Measurements from ENCODE around the gene DNAJC4. TPM values are rescaled to one million over a fixed set of nuclear protein-coding genes. Genes with fewer than 3 reads are reported as not detected.

Gene DNAJC4
- total RNA-seq, 1 experiment from 2014 or later, result 24.2 TPM

- Histone ChIP-seq H2BK20ac (ENCODE audit: low read depth, low read length, poor library complexity, severe bottlenecking) (no peak overlapping the region), H3K27ac (ENCODE audit: insufficient read length, low read depth, low read length) (no peak overlapping the region), H4K20me1 (ENCODE audit: control insufficient read depth, insufficient read depth, insufficient read length) (no peaks in the 10 kb centered on the region), H2AK5ac (ENCODE audit: insufficient read length, low read length) (no peak overlapping the region), H3K9me3 (ENCODE audit: control insufficient read depth, low read depth, low read length) (no peaks in the 10 kb centered on the region), H3K56ac (ENCODE audit: insufficient read length, low read depth, low read length) (no peak overlapping the region), H2BK120ac (ENCODE audit: low read depth, low read length, poor library complexity, severe bottlenecking) (no peak overlapping the region), H4K91ac (ENCODE audit: insufficient read length, low read depth, low read length) (no peak overlapping the region), H3K27me3 (ENCODE audit: insufficient read depth, low read length) (no peaks in the 10 kb centered on the region), H3T11ph (ENCODE audit: low read length) (no peak overlapping the region), H3K79me1 (ENCODE audit: insufficient read depth, low read depth, low read length, poor library complexity, severe bottlenecking) (peaks cover 3% of the 10 kb centered on the region), H3K4ac (ENCODE audit: low read depth, low read length) (no peak overlapping the region), H2BK12ac (ENCODE audit: insufficient read length, low read depth, low read length) (no peak overlapping the region), H2BK15ac (ENCODE audit: low read depth, low read length) (no peak overlapping the region), H4K8ac (replicated peaks; ENCODE audit: insufficient read length, low read depth, low read length) (no peak overlapping the region), H3K14ac (ENCODE audit: insufficient read depth, low read length) (no peak overlapping the region), H3K23me2 (ENCODE audit: insufficient read length, low read depth, low read length, poor library complexity, severe bottlenecking) (peaks cover 16% of the 10 kb centered on the region), H3K4me1 (ENCODE audit: insufficient read depth, low read length) (peaks cover 4% of the 10 kb centered on the region; the same call in 1 of the 2 replicates), H4K5ac (ENCODE audit: insufficient read length, low read depth, low read length) (no peak overlapping the region), H3K18ac (ENCODE audit: insufficient read length, low read depth, low read length) (no peak overlapping the region), H3K4me2 (ENCODE audit: insufficient read depth, insufficient read length, low read length) (no peak overlapping the region), H2AFZ (ENCODE audit: low read length) (no peak overlapping the region), H3K9ac (ENCODE audit: extremely low read depth, insufficient read length, low read length) (no peak overlapping the region), H3K23ac (ENCODE audit: insufficient read length, low read depth, low read length) (no peak overlapping the region), H3K79me2 (ENCODE audit: insufficient read depth, low read length) (no peaks in the 10 kb centered on the region; the same call in 1 of the 2 replicates), H2BK5ac (ENCODE audit: insufficient read length, low read length) (no peak overlapping the region)
- 0 out of 5 replicates have a peak overlapping the region, but pooled peaks of 1 of the 2 experiments have one; percentile 98 for H3K4me3 Mint-ChIP-seq
- no peak for TF ChIP-seq CTCF (conservative IDR thresholded peaks at IDR 0.05)
- H3K27ac Mint-ChIP-seq, result no peak overlapping the region
- no CpG with 5 or more reads among the region's 7 CpGs for WGBS (ENCODE audit: extremely low coverage, insufficient read length, low lambda C conversion rate)
- DNase-seq, result no peak
- H3K27me3 Mint-ChIP-seq (ENCODE audit: low read depth), result no peaks in the 10 kb centered on the region
- H3K9me3 Mint-ChIP-seq, result no peaks in the 10 kb centered on the region
- H3K36me3 Mint-ChIP-seq (ENCODE audit: insufficient read depth in 1 of 3, low read depth in 3 of 3), result peaks cover 28 to 51% (median 43%) of the 10 kb centered on the region in 3 experiments; a peak in 6 of 7 replicates
- peaks cover 18 to 27% of the 10 kb centered on the region in 2 experiments for H3K4me1 Mint-ChIP-seq
These were observed 24.0 kb downstream of the DNAJC4 start for GRCh38 chr11:64254326-64254725.

All from H9 (cell line).